ENCODE results near the gene ABCC1. TPM values are rescaled to one million over a fixed set of nuclear protein-coding genes. Genes with fewer than 3 reads are reported as not detected.

The ABCC1 gene
- total and polyA plus RNA-seq, 2 donors (not counting 1 experiment from before 2014, with no cell fraction given) = 54.1 to 178 TPM

- no peaks in the 10 kb centered on the region for H3K27me3 ChIP-seq (ENCODE audit: control insufficient read depth, insufficient read depth, low read length)
- DNase-seq (ENCODE audit: low read depth in 2 of 2) = peak; percentile 33 to 45
- peaks cover 23% of the 10 kb centered on the region for H3K79me2 ChIP-seq (ENCODE audit: control insufficient read depth, insufficient read depth, low read length)
- H3K4me3 ChIP-seq (replicated peaks in 1 of 4; ENCODE audit: control extremely low read depth in 1 of 4, insufficient read depth in 1 of 4, low read depth in 3 of 4, low read length in 4 of 4) = no peak overlapping the region
- H3K4me2 ChIP-seq (ENCODE audit: extremely low read depth, insufficient read depth, low read length) = no peak overlapping the region
- no peak overlapping the region for H3K27ac ChIP-seq (ENCODE audit: insufficient read depth, low read length)
- TF ChIP-seq EZH2 (IDR thresholded peaks at IDR 0.05; ENCODE audit: low read length, missing control alignments) = no peak
- no peak overlapping the region for H2AFZ ChIP-seq (ENCODE audit: low read length)
- H3K4me1 ChIP-seq (ENCODE audit: control insufficient read depth, extremely low read depth, insufficient read depth, low read length) = peaks cover 7% of the 10 kb centered on the region
- no peaks in the 10 kb centered on the region for H3K9me3 ChIP-seq (ENCODE audit: control insufficient read depth, insufficient read depth, low read depth, low read length)
- H3K36me3 ChIP-seq (ENCODE audit: control insufficient read depth, insufficient read depth, low read length) = peaks cover 20% of the 10 kb centered on the region
- no peak overlapping the region for H3K9ac ChIP-seq (ENCODE audit: insufficient read depth, low read length)
- no peaks in the 10 kb centered on the region for H4K20me1 ChIP-seq (ENCODE audit: control insufficient read depth, extremely low read depth, insufficient read depth, low read length)
Measured at GRCh38 chr16:16032271-16032979, 83.0 kb downstream of the ABCC1 start.

GRCh38 chr16:16033208-16033717, 83.8 kb downstream of the ABCC1 start:
- H4K20me1 ChIP-seq (ENCODE audit: control insufficient read depth, extremely low read depth, insufficient read depth, low read length) = no peaks in the 10 kb centered on the region
- peaks cover 26% of the 10 kb centered on the region for H3K36me3 ChIP-seq (ENCODE audit: control insufficient read depth, insufficient read depth, low read length)
- H3K9ac ChIP-seq (ENCODE audit: insufficient read depth, low read length) = no peak overlapping the region
- no peaks in the 10 kb centered on the region for H3K27me3 ChIP-seq (ENCODE audit: control insufficient read depth, insufficient read depth, low read length)
- H3K9me3 ChIP-seq (ENCODE audit: control insufficient read depth, insufficient read depth, low read depth, low read length) = no peaks in the 10 kb centered on the region
- peaks cover 7% of the 10 kb centered on the region for H3K4me1 ChIP-seq (ENCODE audit: control insufficient read depth, extremely low read depth, insufficient read depth, low read length)
- DNase-seq (ENCODE audit: low read depth in 2 of 2) = no peak
- H3K27ac ChIP-seq (ENCODE audit: insufficient read depth, low read length) = no peak overlapping the region
- peaks cover 18% of the 10 kb centered on the region for H3K79me2 ChIP-seq (ENCODE audit: control insufficient read depth, insufficient read depth, low read length)
- H2AFZ ChIP-seq (ENCODE audit: low read length) = no peak overlapping the region
- TF ChIP-seq EZH2 (IDR thresholded peaks at IDR 0.05; ENCODE audit: low read length, missing control alignments) = no peak
- no peak for TF ChIP-seq CTCF (conservative IDR thresholded peaks at IDR 0.05 in 1 of 2, IDR thresholded peaks at IDR 0.05 in 1 of 2; ENCODE audit: low read depth in 1 of 2, low read length in 2 of 2)
- no peak overlapping the region for H3K4me3 ChIP-seq (replicated peaks in 1 of 4; ENCODE audit: control extremely low read depth in 1 of 4, insufficient read depth in 1 of 4, low read depth in 3 of 4, low read length in 4 of 4)
- no peak overlapping the region for H3K4me2 ChIP-seq (ENCODE audit: extremely low read depth, insufficient read depth, low read length)

GRCh38 chr16:16036359-16036792, 87.0 kb downstream of the ABCC1 start:
- no peaks in the 10 kb centered on the region for H3K4me1 ChIP-seq (ENCODE audit: control insufficient read depth, extremely low read depth, insufficient read depth, low read length)
- no peaks in the 10 kb centered on the region for H3K27me3 ChIP-seq (ENCODE audit: control insufficient read depth, insufficient read depth, low read length)
- no peak overlapping the region for H3K4me3 ChIP-seq (replicated peaks in 1 of 4; ENCODE audit: control extremely low read depth in 1 of 4, insufficient read depth in 1 of 4, low read depth in 3 of 4, low read length in 4 of 4)
- no peak overlapping the region for H3K4me2 ChIP-seq (ENCODE audit: extremely low read depth, insufficient read depth, low read length)
- H3K79me2 ChIP-seq (ENCODE audit: control insufficient read depth, insufficient read depth, low read length) = peaks cover 13% of the 10 kb centered on the region
- H3K27ac ChIP-seq (ENCODE audit: insufficient read depth, low read length) = no peak overlapping the region
- no peak for TF ChIP-seq CTCF (conservative IDR thresholded peaks at IDR 0.05 in 1 of 2, IDR thresholded peaks at IDR 0.05 in 1 of 2; ENCODE audit: low read depth in 1 of 2, low read length in 2 of 2)
- no peak for TF ChIP-seq EZH2 (IDR thresholded peaks at IDR 0.05; ENCODE audit: low read length, missing control alignments)
- H3K9ac ChIP-seq (ENCODE audit: insufficient read depth, low read length) = no peak overlapping the region
- H4K20me1 ChIP-seq (ENCODE audit: control insufficient read depth, extremely low read depth, insufficient read depth, low read length) = no peaks in the 10 kb centered on the region
- no peak for DNase-seq (ENCODE audit: low read depth in 2 of 2)
- H2AFZ ChIP-seq (ENCODE audit: low read length) = no peak overlapping the region
- no peaks in the 10 kb centered on the region for H3K9me3 ChIP-seq (ENCODE audit: control insufficient read depth, insufficient read depth, low read depth, low read length)
- peaks cover 35% of the 10 kb centered on the region for H3K36me3 ChIP-seq (ENCODE audit: control insufficient read depth, insufficient read depth, low read length)
